Measurements from ENCODE around the gene UAP1. TPM values are rescaled to one million over a fixed set of nuclear protein-coding genes. Genes with fewer than 3 reads are reported as not detected.

The UAP1 gene
- total and polyA plus RNA-seq, 2 donors (not counting 3 experiments of a cell fraction or from before 2014, with no cell fraction given), result 30.6 to 89.8 TPM

DNA sequence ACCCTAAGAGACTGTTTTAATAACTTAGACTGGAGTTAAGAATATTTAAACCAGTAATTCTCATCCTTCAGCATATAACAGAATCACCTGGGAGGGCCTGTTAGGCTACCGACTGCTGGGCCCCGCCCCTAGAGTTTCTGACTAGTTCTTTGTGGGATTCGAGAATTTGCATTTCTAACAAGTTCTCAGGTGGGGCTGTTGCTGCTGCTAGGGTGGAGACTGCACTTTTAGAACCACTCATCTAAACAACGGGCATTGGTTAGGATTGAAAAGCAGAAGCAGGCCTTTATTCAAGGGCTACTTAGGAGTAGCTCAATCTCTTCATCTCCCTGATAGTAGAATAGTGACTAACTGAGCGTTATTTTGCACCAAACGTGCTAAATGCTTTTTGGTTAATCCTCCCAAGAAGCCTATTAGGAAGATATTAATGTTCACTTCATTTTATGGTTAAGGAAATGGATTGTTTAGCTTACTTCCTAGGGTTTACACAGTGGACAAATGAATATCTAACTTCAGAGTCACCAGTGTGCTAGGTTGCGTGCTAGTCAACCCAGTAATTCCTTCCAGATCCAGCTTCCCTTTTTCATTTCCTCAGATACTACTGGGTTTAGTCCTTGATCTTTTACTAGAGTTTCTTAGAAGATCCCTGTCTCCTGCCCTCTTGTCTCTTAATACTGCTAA lies 31.1 kb upstream of the UAP1 start:
- no peaks in the 10 kb centered on the region for H3K9me3 ChIP-seq (replicated peaks; ENCODE audit: control insufficient read depth, insufficient read depth, low read length)
- H2AFZ ChIP-seq (ENCODE audit: low read depth, low read length), result no peak overlapping the region
- dilution Hi-C loops (cut with MboI; ENCODE audit: extremely low pct_ligation_motif_present, low sequenced_read_pairs), result no loop called here
- ChIA-PET CTCF (interaction anchor here (0.8 to 1.5 kb wide), 6 partner anchors 11 to 474 kb away, joined by 3 to 5 read pairs (median 3); no protein-coding TSS in a partner anchor), POLR2A (no interaction called here)
- H3K4me2 ChIP-seq (ENCODE audit: insufficient read depth, low read length), result peak overlapping the region; percentile 33
- peaks cover 0 to 6% of the 10 kb centered on the region in 2 experiments for H3K36me3 ChIP-seq (ENCODE audit: control insufficient read depth in 2 of 2, extremely low read depth in 1 of 2, insufficient read depth in 2 of 2, low read length in 2 of 2)
- intact Hi-C loops (cut with micrococcal nuclease), result no loop called here
- no peak overlapping the region for H3K27ac ChIP-seq (ENCODE audit: insufficient read depth, low read depth, low read length)
- H3K9ac ChIP-seq (replicated peaks; ENCODE audit: extremely low read depth, insufficient read depth, low read length), result no peak overlapping the region
- H3K4me3 ChIP-seq (replicated peaks in 1 of 3; ENCODE audit: insufficient read depth in 1 of 3, low read depth in 1 of 3, low read length in 3 of 3), result no peak overlapping the region
- peaks cover 2% of the 10 kb centered on the region for H3K79me2 ChIP-seq (ENCODE audit: control insufficient read depth, insufficient read depth, low read length)
- no peaks in the 10 kb centered on the region for H3K27me3 ChIP-seq (ENCODE audit: control insufficient read depth in 2 of 2, insufficient read depth in 2 of 2, low read length in 2 of 2)
- no peaks in the 10 kb centered on the region for H4K20me1 ChIP-seq (replicated peaks; ENCODE audit: control insufficient read depth, extremely low read depth, insufficient read depth, low read length)
- no peaks in the 10 kb centered on the region for H3K9me1 ChIP-seq (replicated peaks; ENCODE audit: control insufficient read depth, extremely low read depth, insufficient read depth, low read length)
- no TSS peak for BruUV-seq (replicated peaks)
- H3K4me1 ChIP-seq (ENCODE audit: control insufficient read depth, extremely low read depth, insufficient read depth, low read length), result peaks cover 14% of the 10 kb centered on the region
- TF ChIP-seq, protein P1, sequence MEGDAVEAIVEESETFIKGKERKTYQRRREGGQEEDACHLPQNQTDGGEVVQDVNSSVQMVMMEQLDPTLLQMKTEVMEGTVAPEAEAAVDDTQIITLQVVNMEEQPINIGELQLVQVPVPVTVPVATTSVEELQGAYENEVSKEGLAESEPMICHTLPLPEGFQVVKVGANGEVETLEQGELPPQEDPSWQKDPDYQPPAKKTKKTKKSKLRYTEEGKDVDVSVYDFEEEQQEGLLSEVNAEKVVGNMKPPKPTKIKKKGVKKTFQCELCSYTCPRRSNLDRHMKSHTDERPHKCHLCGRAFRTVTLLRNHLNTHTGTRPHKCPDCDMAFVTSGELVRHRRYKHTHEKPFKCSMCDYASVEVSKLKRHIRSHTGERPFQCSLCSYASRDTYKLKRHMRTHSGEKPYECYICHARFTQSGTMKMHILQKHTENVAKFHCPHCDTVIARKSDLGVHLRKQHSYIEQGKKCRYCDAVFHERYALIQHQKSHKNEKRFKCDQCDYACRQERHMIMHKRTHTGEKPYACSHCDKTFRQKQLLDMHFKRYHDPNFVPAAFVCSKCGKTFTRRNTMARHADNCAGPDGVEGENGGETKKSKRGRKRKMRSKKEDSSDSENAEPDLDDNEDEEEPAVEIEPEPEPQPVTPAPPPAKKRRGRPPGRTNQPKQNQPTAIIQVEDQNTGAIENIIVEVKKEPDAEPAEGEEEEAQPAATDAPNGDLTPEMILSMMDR (IDR thresholded peaks at IDR 0.05; ENCODE audit: extremely low read depth in 1 of 2, insufficient read depth in 1 of 2, low read depth in 1 of 2, low read length in 2 of 2), result no peak
- TF ChIP-seq, protein P2, sequence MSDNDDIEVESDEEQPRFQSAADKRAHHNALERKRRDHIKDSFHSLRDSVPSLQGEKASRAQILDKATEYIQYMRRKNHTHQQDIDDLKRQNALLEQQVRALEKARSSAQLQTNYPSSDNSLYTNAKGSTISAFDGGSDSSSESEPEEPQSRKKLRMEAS (IDR thresholded peaks at IDR 0.05; ENCODE audit: insufficient read depth, insufficient read length), result no peak
- no peak for TF ChIP-seq EZH2 (IDR thresholded peaks at IDR 0.05; ENCODE audit: borderline replicate concordance, low read depth, low read length, severe bottlenecking)
- no peak for TF ChIP-seq GATA2 (IDR thresholded peaks at IDR 0.05; ENCODE audit: insufficient read depth, insufficient read length, low read depth, low read length)
- TF ChIP-seq JUN (IDR thresholded peaks at IDR 0.05; ENCODE audit: borderline replicate concordance, insufficient read depth, insufficient read length, low read depth), result no peak
- no peak for TF ChIP-seq MYC (IDR thresholded peaks at IDR 0.05; ENCODE audit: low read depth, low read length)
- TF ChIP-seq FOS (IDR thresholded peaks at IDR 0.05; ENCODE audit: borderline replicate concordance, insufficient read depth, low read length), result no peak
- TF ChIP-seq POLR2A (IDR thresholded peaks at IDR 0.05; ENCODE audit: low read depth, low read length), result no peak
- TF ChIP-seq POLR2AphosphoS5 (IDR thresholded peaks at IDR 0.05; ENCODE audit: insufficient read depth, low read depth, low read length), result no peak
- DNase-seq (ENCODE audit: low read depth, low spot score), result peak; percentile 20
- peak; percentile 24 for FAIRE-seq
